Measurements from ENCODE around the gene NIT2.

- TF ChIP-seq POLR2A (IDR thresholded peaks at IDR 0.05) (no peak), CTCF (IDR thresholded peaks at IDR 0.05) (no peak)
Observed at GRCh38 chr3:100396967-100397366, 62.4 kb downstream of the NIT2 start.
